Esophagus (tissue), 2 donors: ENCODE results near the gene ZNF266. TPM values are rescaled to one million over a fixed set of nuclear protein-coding genes. Genes with fewer than 3 reads are reported as not detected.

Experiments
- H3K27ac ChIP-seq, 2 donors: one replicate each; pipeline ENCODE4 v1.5.1; 2013; ENCODE audit warnings: low read depth in 2 of 2, mild to moderate bottlenecking in 2 of 2, inconsistent platforms in 1 of 2, low read length in 1 of 2, moderate library complexity in 1 of 2
- H3K27me3 ChIP-seq, 2 donors: one replicate each; pipeline ENCODE4 v1.6.1; 2013; ENCODE audit warnings: low read length in 2 of 2, control low read depth in 1 of 2, mild to moderate bottlenecking in 1 of 2; ENCODE audit not compliant: insufficient read depth in 2 of 2, control insufficient read depth in 1 of 2
- H3K36me3 ChIP-seq, 2 donors: one replicate each; pipeline ENCODE4 v1.6.1; 2013; ENCODE audit warnings: low read length in 1 of 2; ENCODE audit not compliant: control insufficient read depth in 2 of 2, insufficient read depth in 2 of 2
- H3K4me1 ChIP-seq, 2 donors: one replicate each; pipeline ENCODE4 v1.6.1; 2013; ENCODE audit warnings: low read length in 1 of 2; ENCODE audit not compliant: control insufficient read depth in 2 of 2, insufficient read depth in 2 of 2
- H3K4me3 ChIP-seq, 2 donors: one replicate each; pipeline ENCODE4 v1.5.1; 2013; ENCODE audit warnings: low read length in 2 of 2, mild to moderate bottlenecking in 2 of 2, low read depth in 1 of 2, moderate library complexity in 1 of 2
- H3K9me3 ChIP-seq, 2 donors: one replicate each; pipeline ENCODE4 v1.6.1; 2013; ENCODE audit warnings: mild to moderate bottlenecking in 2 of 2, low read depth in 1 of 2, low read length in 1 of 2, moderate library complexity in 1 of 2; ENCODE audit not compliant: control insufficient read depth in 2 of 2, insufficient read depth in 1 of 2
- WGBS, 2 donors: extraction: QIAGEN DNeasy Blood & Tissue Kit; methylation state at CpG; one replicate each; pipeline ENCODE4 v1.1.7; 2013; 5-methylcytosine and 5-hydroxymethylcytosine counted together
- polyA plus RNA-seq, 2 donors: library from polyadenylated mRNA; stranded (reverse); fragments of 200-250 nt; gene quantifications; one replicate each; pipeline ENCODE4 v1.2.3, GENCODE V29; 2013
- donor health status: healthy with polysubstance abuse.
- donor health status: Bipolar disorder and iron deficiency.

ZNF266 gene
- 10 to 100 TPM; 15.5 to 22.7 TPM for polyA plus RNA-seq

- Histone ChIP-seq H3K27me3 (no peaks in the 10 kb centered on the region), H3K4me3 (peak within 1 kb of the TSS; percentile 74 to 78), H3K36me3 (peaks cover 3 to 13% of the 10 kb centered on the region in 2 donors), H3K9me3 (peaks cover 0 to 4% of the 10 kb centered on the region in 2 donors), H3K27ac (peak within 1 kb of the TSS; percentile 84 to 89), H3K4me1 (peaks cover 0 to 4% of the 10 kb centered on the region in 2 donors)
- 15% methylated on average over 56 of the region's 56 CpGs for WGBS, 2 donors
These were observed at the start of gene ZNF266 for GRCh38 chr19:9435279-9436268. Gene ZNF266, minus strand, starts transcription at chr19:9435573. Its CDS starts 15,484 bp downstream, at chr19:9420089.

GRCh38 chr19:9485140-9485539 is 49.8 kb upstream of the ZNF266 start:
- H3K27ac ChIP-seq: no peak overlapping the region
- 75 to 84% methylated on average over 2 of the region's 2 CpGs for WGBS, 2 donors
- H3K4me1 ChIP-seq: no peaks in the 10 kb centered on the region
- H3K4me3 ChIP-seq: no peak overlapping the region
- peaks cover 2 to 15% of the 10 kb centered on the region in 2 donors for H3K9me3 ChIP-seq
- H3K36me3 ChIP-seq: no peaks in the 10 kb centered on the region
- H3K27me3 ChIP-seq: no peaks in the 10 kb centered on the region

- H3K4me3 ChIP-seq: no peak overlapping the region
- H3K9me3 ChIP-seq: peaks cover 0 to 4% of the 10 kb centered on the region in 2 donors
These were observed 39.6 kb upstream of the ZNF266 start for GRCh38 chr19:9474975-9475374.

GRCh38 chr19:9467161-9467560 is 31.8 kb upstream of the ZNF266 start:
- 89 to 92% methylated on average over 7 of the region's 7 CpGs for WGBS, 2 donors
- H3K4me3 ChIP-seq: no peak overlapping the region
- H3K4me1 ChIP-seq: no peaks in the 10 kb centered on the region
- no peak overlapping the region for H3K27ac ChIP-seq
- H3K9me3 ChIP-seq: peaks cover 3 to 12% of the 10 kb centered on the region in 2 donors
- H3K36me3 ChIP-seq: no peaks in the 10 kb centered on the region
- no peaks in the 10 kb centered on the region for H3K27me3 ChIP-seq

More at GRCh38 chr19:9474975-9475374, 39.6 kb upstream of the ZNF266 start:
- H3K27ac ChIP-seq: no peak overlapping the region
- H3K27me3 ChIP-seq: no peaks in the 10 kb centered on the region
- H3K36me3 ChIP-seq: no peaks in the 10 kb centered on the region
- H3K4me1 ChIP-seq: no peaks in the 10 kb centered on the region

GRCh38 chr19:9461938-9462337 is 26.6 kb upstream of the ZNF266 start:
- H3K4me1 ChIP-seq: no peaks in the 10 kb centered on the region
- H3K36me3 ChIP-seq: no peaks in the 10 kb centered on the region
- WGBS, 2 donors: 88 to 89% methylated on average over 4 of the region's 4 CpGs
- no peak overlapping the region for H3K4me3 ChIP-seq
- H3K27ac ChIP-seq: no peak overlapping the region
- no peaks in the 10 kb centered on the region for H3K27me3 ChIP-seq
- peaks cover 3 to 18% of the 10 kb centered on the region in 2 donors for H3K9me3 ChIP-seq

- WGBS, 2 donors: 69 to 83% methylated on average over 13 of the region's 13 CpGs
These were observed 20.8 kb upstream of the ZNF266 start for GRCh38 chr19:9456018-9456689.

GRCh38 chr19:9453953-9454352 is 18.6 kb upstream of the ZNF266 start:
- Histone ChIP-seq H3K9me3 (peaks cover 11 to 17% of the 10 kb centered on the region in 2 donors), H3K4me3 (no peak overlapping the region), H3K27ac (no peak overlapping the region), H3K27me3 (no peaks in the 10 kb centered on the region), H3K4me1 (no peaks in the 10 kb centered on the region), H3K36me3 (no peaks in the 10 kb centered on the region)
- 90 to 91% methylated on average over 4 of the region's 4 CpGs for WGBS, 2 donors

More at GRCh38 chr19:9456018-9456689, 20.8 kb upstream of the ZNF266 start:
- Histone ChIP-seq H3K9me3 (peaks cover 11 to 22% of the 10 kb centered on the region in 2 donors), H3K4me3 (no peak overlapping the region), H3K4me1 (no peaks in the 10 kb centered on the region), H3K27ac (no peak overlapping the region), H3K27me3 (no peaks in the 10 kb centered on the region), H3K36me3 (no peaks in the 10 kb centered on the region)

GRCh38 chr19:9445037-9445436 is 9.7 kb upstream of the ZNF266 start:
- H3K27me3 ChIP-seq: no peaks in the 10 kb centered on the region
- WGBS, 2 donors: 81 to 92% methylated on average over 1 of the region's 1 CpG
- H3K4me3 ChIP-seq: no peak overlapping the region
- no peaks in the 10 kb centered on the region for H3K4me1 ChIP-seq
- no peak overlapping the region for H3K27ac ChIP-seq
- H3K9me3 ChIP-seq: peaks cover 0 to 2% of the 10 kb centered on the region in 2 donors
- no peaks in the 10 kb centered on the region for H3K36me3 ChIP-seq

- Histone ChIP-seq H3K36me3 (peaks cover under 1 to 5% of the 10 kb centered on the region in 2 donors), H3K9me3 (peaks cover 0 to 2% of the 10 kb centered on the region in 2 donors), H3K27me3 (no peaks in the 10 kb centered on the region), H3K4me1 (peaks cover 0 to 3% of the 10 kb centered on the region in 2 donors), H3K27ac (no peak overlapping the region), H3K4me3 (no peak overlapping the region)
- 76 to 78% methylated on average over 4 of the region's 4 CpGs for WGBS, 2 donors
These were observed 985 bp upstream of the ZNF266 start for GRCh38 chr19:9436358-9436757.
